GM23338 (cell line): ENCODE measurements around the gene FAM13A. TPM values are rescaled to one million over a fixed set of nuclear protein-coding genes. Genes with fewer than 3 reads are reported as not detected.

ENCODE experiments used
- ATAC-seq: fragments of 200-7000 bp; cut with Tn5 transposase; 3 replicates; pipeline ENCODE4 v1.9.1; 2020
- DNase-seq: peaks from one replicate; pipeline ENCODE4 v3.0.0-alpha.2; 2015; ENCODE audit warnings: low spot score
- H2AFZ ChIP-seq: fragments of 200-600 bp; sonication (generic); 2 replicates; pipeline ENCODE4 v1.8.0; 2016; ENCODE audit warnings: antibody characterized with exemption, mild to moderate bottlenecking, moderate library complexity
- H3F3A ChIP-seq: fragments of 200-600 bp; sonication (generic); replicated peaks from 2 replicates; pipeline ENCODE4 v1.8.0; 2017; ENCODE audit warnings: antibody characterized with exemption, mixed run types, low read depth
- H3K27ac ChIP-seq: fragments of 200-600 bp; sonication (generic); 2 replicates; pipeline ENCODE4 v1.6.1; 2016; ENCODE audit warnings: low read depth
- H3K27me3 ChIP-seq: fragments of 200-600 bp; sonication (generic); 2 replicates; pipeline ENCODE4 v1.8.0; 2016; ENCODE audit warnings: mild to moderate bottlenecking, mixed run types, moderate library complexity; ENCODE audit not compliant: insufficient read depth
- H3K36me3 ChIP-seq: fragments of 200-600 bp; sonication (generic); 2 replicates; pipeline ENCODE4 v1.8.0; 2016; ENCODE audit warnings: mild to moderate bottlenecking; ENCODE audit not compliant: insufficient read depth
- H3K4me1 ChIP-seq: fragments of 200-600 bp; sonication (generic); 2 replicates; pipeline ENCODE4 v1.8.0; 2016; ENCODE audit warnings: mild to moderate bottlenecking, moderate library complexity; ENCODE audit not compliant: insufficient read depth
- H3K4me2 ChIP-seq: fragments of 200-600 bp; sonication (generic); 2 replicates; pipeline ENCODE4 v1.7.1; 2017; ENCODE audit warnings: mixed run types
- H3K4me3 ChIP-seq: fragments of 200-600 bp; sonication (generic); 2 replicates; pipeline ENCODE4 v1.6.1; 2016; ENCODE audit warnings: mixed run types
- H3K79me2 ChIP-seq: fragments of 200-600 bp; sonication (generic); replicated peaks from 2 replicates; pipeline ENCODE4 v1.8.0; 2017; ENCODE audit warnings: mild to moderate bottlenecking; ENCODE audit not compliant: insufficient read depth
- H3K9me2 ChIP-seq: fragments of 200-600 bp; sonication (generic); 2 replicates; pipeline ENCODE4 v1.8.0; 2017; ENCODE audit not compliant: insufficient read depth
- H4K20me1 ChIP-seq: fragments of 200-600 bp; sonication (generic); replicated peaks from 2 replicates; pipeline ENCODE4 v1.8.0; 2017; ENCODE audit warnings: mild to moderate bottlenecking; ENCODE audit not compliant: insufficient read depth
- H3K27ac Mint-ChIP-seq: 2 replicates; pipeline ENCODE4 v1.8.0; 2020; ENCODE audit warnings: inconsistent platforms, mild to moderate bottlenecking, moderate library complexity, mixed read lengths
- H3K27me3 Mint-ChIP-seq: 3 replicates; pipeline ENCODE4 v1.8.0; 2022; ENCODE audit warnings: low read depth, mild to moderate bottlenecking, moderate library complexity, mixed read lengths, inconsistent platforms; ENCODE audit not compliant: insufficient read depth, poor library complexity
- H3K36me3 Mint-ChIP-seq: 3 replicates; pipeline ENCODE4 v1.8.0; 2021; ENCODE audit warnings: low read depth, mild to moderate bottlenecking, inconsistent platforms, moderate library complexity, mixed read lengths
- H3K4me1 Mint-ChIP-seq: 3 replicates; pipeline ENCODE4 v1.8.0; 2020; ENCODE audit warnings: mild to moderate bottlenecking, inconsistent platforms, mixed read lengths
- H3K4me3 Mint-ChIP-seq: 3 replicates; pipeline ENCODE4 v1.8.0; 2021; ENCODE audit warnings: moderate library complexity, mild to moderate bottlenecking, inconsistent platforms, mixed read lengths
- H3K9me3 Mint-ChIP-seq: 3 replicates; pipeline ENCODE4 v1.8.0; 2020; ENCODE audit warnings: moderate library complexity, mild to moderate bottlenecking, inconsistent platforms, mixed read lengths
- CREB1 ChIP-seq: fragments of 250-450 bp; sonication (Bioruptor Pico); IDR thresholded peaks from 2 replicates; pipeline ENCODE4 v1.5.0; 2020; ENCODE audit warnings: low read depth, mild to moderate bottlenecking, moderate library complexity
- EZH2 ChIP-seq: fragments of 200-600 bp; sonication (generic); IDR thresholded peaks from one replicate; pipeline ENCODE4 v1.8.0; 2017; ENCODE audit warnings: antibody characterized with exemption, mild to moderate bottlenecking, low read depth; ENCODE audit not compliant: unreplicated experiment
- EZH2phosphoT487 ChIP-seq: fragments of 200-600 bp; sonication (generic); IDR thresholded peaks from one replicate; pipeline ENCODE4 v1.8.1; 2018; ENCODE audit warnings: antibody characterized with exemption; ENCODE audit not compliant: unreplicated experiment
- JUNB ChIP-seq: IDR thresholded peaks from one replicate; pipeline ENCODE4 v1.6.1; 2016; ENCODE audit warnings: antibody characterized with exemption; ENCODE audit not compliant: unreplicated experiment
- NANOG ChIP-seq: IDR thresholded peaks from 2 replicates; pipeline ENCODE4 v1.6.1; 2016; ENCODE audit warnings: antibody characterized with exemption, borderline replicate concordance
- POLR2AphosphoS5 ChIP-seq: IDR thresholded peaks from 2 replicates; pipeline ENCODE4 v1.6.1; 2016; ENCODE audit warnings: antibody characterized with exemption, low read depth
- REST ChIP-seq: IDR thresholded peaks from one replicate; pipeline ENCODE4 v1.6.1; 2018; ENCODE audit warnings: antibody characterized with exemption; ENCODE audit not compliant: unreplicated experiment
- STAT1 ChIP-seq: IDR thresholded peaks from one replicate; pipeline ENCODE4 v1.6.1; 2016; ENCODE audit warnings: antibody characterized with exemption; ENCODE audit not compliant: unreplicated experiment
- ZNF114 ChIP-seq: fragments of 250-450 bp; sonication (Bioruptor Pico); IDR thresholded peaks from 2 replicates; pipeline ENCODE4 v1.5.0; 2020; ENCODE audit warnings: mild to moderate bottlenecking, moderate library complexity
- ZNF331 ChIP-seq: fragments of 250-450 bp; sonication (Bioruptor Pico); IDR thresholded peaks from 2 replicates; pipeline ENCODE4 v1.5.0; 2020; ENCODE audit warnings: low read depth, mild to moderate bottlenecking, moderate library complexity
- ZNF462 ChIP-seq: fragments of 250-450 bp; sonication (Bioruptor Pico); IDR thresholded peaks from 2 replicates; pipeline ENCODE4 v1.5.0; 2020; ENCODE audit warnings: mild to moderate bottlenecking, moderate library complexity
- polyA plus RNA-seq: library from polyadenylated mRNA; unstranded; fragments of >200 nt; fragmentation: Nextera tagmentation; extraction: Ambion mirVana; gene quantifications from 2 replicates; pipeline ENCODE4 v1.2.1, GENCODE V29; 2016
- total RNA-seq: library from RNA; depleted of rRNA; stranded (reverse); fragments of >200 nt; shearing (Covaris generic); gene quantifications from 2 replicates; pipeline ENCODE4 v1.2.3, GENCODE V29; 2014
- TF ChIP-seq, protein P1 (sequence below): IDR thresholded peaks from 2 replicates; pipeline ENCODE4 v1.6.1; 2016; ENCODE audit warnings: antibody characterized with exemption
- TF ChIP-seq, protein P2 (sequence below), 2 experiments: fragments of 200-600 bp in 1 of 2; sonication (generic) in 1 of 2; conservative IDR thresholded peaks; 2 replicates each; pipeline versions ENCODE4 v1.5.1 to v1.6.1; 2016 to 2017; ENCODE audit warnings: antibody characterized with exemption in 2 of 2, low read depth in 2 of 2, mild to moderate bottlenecking in 2 of 2, moderate library complexity in 1 of 2

FAM13A gene
- total and polyA plus RNA-seq, 2 experiments from 2014 or later: 13.9 to 28.4 TPM

DNA sequence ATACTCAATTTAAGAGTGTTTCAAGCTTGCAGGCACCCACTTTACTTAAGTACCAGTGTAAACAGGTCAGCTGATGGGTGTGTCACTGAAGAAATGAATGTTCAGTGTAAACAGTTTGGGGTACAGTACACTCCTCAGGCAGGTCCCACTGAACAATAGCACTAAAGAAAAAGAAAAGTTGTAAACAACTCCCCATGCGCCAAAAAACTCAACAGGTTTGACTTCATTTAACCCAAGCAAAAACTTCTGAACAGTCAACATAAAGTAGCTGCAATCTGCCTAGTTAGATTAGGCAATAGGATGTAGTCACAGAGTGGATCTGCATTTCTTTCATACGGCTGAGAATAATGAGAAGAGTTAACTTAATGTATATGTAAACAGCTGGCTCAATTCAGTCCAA is 93.2 kb downstream of the FAM13A start:
- Mint-ChIP-seq H3K4me1 (peaks cover 38% of the 10 kb centered on the region), H3K27me3 (peaks cover 2% of the 10 kb centered on the region), H3K9me3 (peaks cover 8% of the 10 kb centered on the region), H3K4me3 (no peak overlapping the region), H3K36me3 (peaks cover 10% of the 10 kb centered on the region), H3K27ac (peak overlapping the region; percentile 14; the same call in 1 of the 2 replicates)
- Histone ChIP-seq H3K36me3 (no peaks in the 10 kb centered on the region), H3K27ac (no peak overlapping the region), H3F3A (no peaks in the 10 kb centered on the region), H4K20me1 (no peaks in the 10 kb centered on the region), H3K4me1 (peaks cover 36% of the 10 kb centered on the region), H3K4me2 (no peak overlapping the region), H3K9me2 (no peaks in the 10 kb centered on the region), H2AFZ (no peak overlapping the region), H3K79me2 (no peaks in the 10 kb centered on the region), H3K4me3 (no peak overlapping the region), H3K27me3 (no peaks in the 10 kb centered on the region)
- no peak for ATAC-seq
- TF ChIP-seq, protein P1, sequence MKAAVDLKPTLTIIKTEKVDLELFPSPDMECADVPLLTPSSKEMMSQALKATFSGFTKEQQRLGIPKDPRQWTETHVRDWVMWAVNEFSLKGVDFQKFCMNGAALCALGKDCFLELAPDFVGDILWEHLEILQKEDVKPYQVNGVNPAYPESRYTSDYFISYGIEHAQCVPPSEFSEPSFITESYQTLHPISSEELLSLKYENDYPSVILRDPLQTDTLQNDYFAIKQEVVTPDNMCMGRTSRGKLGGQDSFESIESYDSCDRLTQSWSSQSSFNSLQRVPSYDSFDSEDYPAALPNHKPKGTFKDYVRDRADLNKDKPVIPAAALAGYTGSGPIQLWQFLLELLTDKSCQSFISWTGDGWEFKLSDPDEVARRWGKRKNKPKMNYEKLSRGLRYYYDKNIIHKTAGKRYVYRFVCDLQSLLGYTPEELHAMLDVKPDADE: no peak
- no peak for TF ChIP-seq NANOG
- TF ChIP-seq EZH2phosphoT487: no peak
- no peak for TF ChIP-seq JUNB
- no peak for TF ChIP-seq CREB1 (CRISPR knock-in tag)
- no peak for TF ChIP-seq EZH2
- no peak for TF ChIP-seq ZNF462 (CRISPR knock-in tag)
- TF ChIP-seq REST: no peak
- TF ChIP-seq, protein P2, sequence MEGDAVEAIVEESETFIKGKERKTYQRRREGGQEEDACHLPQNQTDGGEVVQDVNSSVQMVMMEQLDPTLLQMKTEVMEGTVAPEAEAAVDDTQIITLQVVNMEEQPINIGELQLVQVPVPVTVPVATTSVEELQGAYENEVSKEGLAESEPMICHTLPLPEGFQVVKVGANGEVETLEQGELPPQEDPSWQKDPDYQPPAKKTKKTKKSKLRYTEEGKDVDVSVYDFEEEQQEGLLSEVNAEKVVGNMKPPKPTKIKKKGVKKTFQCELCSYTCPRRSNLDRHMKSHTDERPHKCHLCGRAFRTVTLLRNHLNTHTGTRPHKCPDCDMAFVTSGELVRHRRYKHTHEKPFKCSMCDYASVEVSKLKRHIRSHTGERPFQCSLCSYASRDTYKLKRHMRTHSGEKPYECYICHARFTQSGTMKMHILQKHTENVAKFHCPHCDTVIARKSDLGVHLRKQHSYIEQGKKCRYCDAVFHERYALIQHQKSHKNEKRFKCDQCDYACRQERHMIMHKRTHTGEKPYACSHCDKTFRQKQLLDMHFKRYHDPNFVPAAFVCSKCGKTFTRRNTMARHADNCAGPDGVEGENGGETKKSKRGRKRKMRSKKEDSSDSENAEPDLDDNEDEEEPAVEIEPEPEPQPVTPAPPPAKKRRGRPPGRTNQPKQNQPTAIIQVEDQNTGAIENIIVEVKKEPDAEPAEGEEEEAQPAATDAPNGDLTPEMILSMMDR (conservative IDR thresholded peaks at IDR 0.05; ENCODE audit: low read depth in 2 of 2): no peak
- TF ChIP-seq ZNF331 (CRISPR knock-in tag): no peak
- TF ChIP-seq ZNF114 (CRISPR knock-in tag): no peak
- TF ChIP-seq POLR2AphosphoS5: no peak
- TF ChIP-seq STAT1: no peak
- peak; percentile 15 for DNase-seq
